GM19025 (cell line): Measurements from ENCODE around the gene SHISA6.

ENCODE experiments used
- ATAC-seq: cut with Tn5 transposase; IDR thresholded peaks from one replicate; pipeline ENCODE4 v1.9.1; 2021; ENCODE audit warnings: mild to moderate bottlenecking, low read depth, moderate library complexity; ENCODE audit not compliant: unreplicated experiment

The SHISA6 gene

GRCh38 chr17:11264183-11264871 lies 23.3 kb downstream of the SHISA6 start:
- ATAC-seq, result no peak

GRCh38 chr17:11267999-11268575 lies 27.1 kb downstream of the SHISA6 start:
- no peak for ATAC-seq

- no peak for ATAC-seq
These were observed 28.2 kb downstream of the SHISA6 start for GRCh38 chr17:11269210-11269609.

GRCh38 chr17:11272191-11272590 lies 31.2 kb downstream of the SHISA6 start:
- no peak for ATAC-seq

GRCh38 chr17:11273596-11273995 lies 32.6 kb downstream of the SHISA6 start:
- ATAC-seq, result no peak

GRCh38 chr17:11274106-11274505 lies 33.1 kb downstream of the SHISA6 start:
- ATAC-seq, result no peak

GRCh38 chr17:11276486-11276885 lies 35.5 kb downstream of the SHISA6 start:
- ATAC-seq, result no peak

- no peak for ATAC-seq
These were observed 37.4 kb downstream of the SHISA6 start for GRCh38 chr17:11278186-11278991.

GRCh38 chr17:11278992-11279270 lies 37.9 kb downstream of the SHISA6 start:
- ATAC-seq, result no peak

- ATAC-seq, result no peak
These were observed 38.8 kb downstream of the SHISA6 start for GRCh38 chr17:11279776-11280344.

- no peak for ATAC-seq
These were observed 41.6 kb downstream of the SHISA6 start for GRCh38 chr17:11282586-11282985.

- no peak for ATAC-seq
These were observed 43.8 kb downstream of the SHISA6 start for GRCh38 chr17:11284811-11285210.

- no peak for ATAC-seq
These were observed 44.9 kb downstream of the SHISA6 start for GRCh38 chr17:11285946-11286345.

- ATAC-seq, result no peak
These were observed 46.8 kb downstream of the SHISA6 start for GRCh38 chr17:11287791-11288190.

GRCh38 chr17:11290814-11291213 lies 49.8 kb downstream of the SHISA6 start:
- ATAC-seq, result no peak

GRCh38 chr17:11292491-11292890 lies 51.5 kb downstream of the SHISA6 start:
- ATAC-seq, result no peak

GRCh38 chr17:11293480-11293879 lies 52.5 kb downstream of the SHISA6 start:
- ATAC-seq, result no peak

GRCh38 chr17:11294826-11295225 lies 53.8 kb downstream of the SHISA6 start:
- ATAC-seq, result no peak

GRCh38 chr17:11296994-11297393 lies 56.0 kb downstream of the SHISA6 start:
- no peak for ATAC-seq

GRCh38 chr17:11298401-11298800 lies 57.4 kb downstream of the SHISA6 start:
- no peak for ATAC-seq

- ATAC-seq, result no peak
These were observed 59.2 kb downstream of the SHISA6 start for GRCh38 chr17:11300201-11300600.

- ATAC-seq, result no peak
These were observed 59.7 kb downstream of the SHISA6 start for GRCh38 chr17:11300738-11301137.
